ENCODE results near the gene LTN1.

- TF ChIP-seq TAF1 (IDR thresholded peaks at IDR 0.05; ENCODE audit: borderline replicate concordance, insufficient read depth, low read length) (no peak), SIN3A (IDR thresholded peaks at IDR 0.05; ENCODE audit: borderline replicate concordance, insufficient read depth, low read length) (no peak), POLR2AphosphoS5 (IDR thresholded peaks at IDR 0.05; ENCODE audit: low read depth, low read length) (no peak)
These were observed 684 bp downstream of the LTN1 start for GRCh38 chr21:28991861-28992525.

Measured in PFSK-1 (cell line).